Measurements from ENCODE around the gene SIPA1L3.

Gene SIPA1L3

GRCh38 chr19:37999309-38000213, 92.6 kb downstream of the SIPA1L3 start:
- H3K4me1 ChIP-seq (ENCODE audit: control insufficient read depth, insufficient read depth, low read length, poor library complexity, severe bottlenecking), result peaks cover 24% of the 10 kb centered on the region
- no peak overlapping the region for H3K4me3 ChIP-seq (ENCODE audit: extremely low read depth, insufficient read depth, low read length, poor library complexity, severe bottlenecking)
- H3K36me3 ChIP-seq (ENCODE audit: control insufficient read depth, insufficient read depth, low read length), result no peaks in the 10 kb centered on the region
- 95 to 96% methylated on average over 15 to 16 of the region's 20 CpGs for WGBS, 2 experiments (ENCODE audit: insufficient coverage in 2 of 2)
- H3K27ac ChIP-seq (ENCODE audit: low read depth, low read length, severe bottlenecking), result no peak overlapping the region
- H3K9me3 ChIP-seq (ENCODE audit: control insufficient read depth, low read length), result no peaks in the 10 kb centered on the region

- Histone ChIP-seq H3K9me3 (ENCODE audit: control insufficient read depth, low read length) (no peaks in the 10 kb centered on the region), H3K27ac (ENCODE audit: low read depth, low read length, severe bottlenecking) (no peak overlapping the region)
- 86 to 92% methylated on average over 2 to 3 of the region's 5 CpGs for WGBS, 2 experiments (ENCODE audit: insufficient coverage in 2 of 2)
Measured at GRCh38 chr19:38001158-38001781, 94.3 kb downstream of the SIPA1L3 start.

GRCh38 chr19:38003438-38004185, 96.6 kb downstream of the SIPA1L3 start:
- Histone ChIP-seq H3K4me3 (ENCODE audit: extremely low read depth, insufficient read depth, low read length, poor library complexity, severe bottlenecking) (peak overlapping the region; percentile 28), H3K9me3 (ENCODE audit: control insufficient read depth, low read length) (no peaks in the 10 kb centered on the region), H3K27ac (ENCODE audit: low read depth, low read length, severe bottlenecking) (peak overlapping the region; percentile 97), H3K36me3 (ENCODE audit: control insufficient read depth, insufficient read depth, low read length) (peaks cover 2% of the 10 kb centered on the region), H3K4me1 (ENCODE audit: control insufficient read depth, insufficient read depth, low read length, poor library complexity, severe bottlenecking) (peaks cover 33% of the 10 kb centered on the region)
- WGBS, 2 experiments (ENCODE audit: insufficient coverage in 2 of 2), result 15 to 20% methylated on average over 9 to 12 of the region's 18 CpGs

More at GRCh38 chr19:38001158-38001781, 94.3 kb downstream of the SIPA1L3 start:
- no peak overlapping the region for H3K4me3 ChIP-seq (ENCODE audit: extremely low read depth, insufficient read depth, low read length, poor library complexity, severe bottlenecking)
- H3K36me3 ChIP-seq (ENCODE audit: control insufficient read depth, insufficient read depth, low read length), result no peaks in the 10 kb centered on the region
- peaks cover 33% of the 10 kb centered on the region for H3K4me1 ChIP-seq (ENCODE audit: control insufficient read depth, insufficient read depth, low read length, poor library complexity, severe bottlenecking)

DNA sequence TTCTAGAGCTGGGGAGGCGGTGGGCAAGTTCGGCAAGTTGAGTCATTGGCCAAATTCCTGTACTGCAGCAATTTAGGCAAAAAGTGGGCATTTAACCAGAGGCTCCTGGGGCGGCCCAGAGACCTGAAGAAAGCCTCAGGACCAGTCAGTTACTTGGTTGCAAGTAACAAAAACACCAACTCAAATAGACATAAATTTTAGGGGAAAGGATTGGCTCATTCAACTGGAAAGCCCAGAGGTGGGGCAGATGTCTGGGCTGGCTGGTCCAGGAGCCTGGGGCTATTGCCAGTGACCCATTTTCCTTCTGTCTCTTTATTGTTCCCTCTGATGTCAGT, 97.1 kb downstream of the SIPA1L3 start:
- peaks cover 30% of the 10 kb centered on the region for H3K4me1 ChIP-seq (ENCODE audit: control insufficient read depth, insufficient read depth, low read length, poor library complexity, severe bottlenecking)
- 62 to 80% methylated on average over 1 to 2 of the region's 3 CpGs for WGBS, 2 experiments (ENCODE audit: insufficient coverage in 2 of 2)
- H3K36me3 ChIP-seq (ENCODE audit: control insufficient read depth, insufficient read depth, low read length), result peaks cover 3% of the 10 kb centered on the region
- peak overlapping the region; percentile 97 for H3K27ac ChIP-seq (ENCODE audit: low read depth, low read length, severe bottlenecking)
- peak overlapping the region; percentile 28 for H3K4me3 ChIP-seq (ENCODE audit: extremely low read depth, insufficient read depth, low read length, poor library complexity, severe bottlenecking)
- no peaks in the 10 kb centered on the region for H3K9me3 ChIP-seq (ENCODE audit: control insufficient read depth, low read length)

DNA sequence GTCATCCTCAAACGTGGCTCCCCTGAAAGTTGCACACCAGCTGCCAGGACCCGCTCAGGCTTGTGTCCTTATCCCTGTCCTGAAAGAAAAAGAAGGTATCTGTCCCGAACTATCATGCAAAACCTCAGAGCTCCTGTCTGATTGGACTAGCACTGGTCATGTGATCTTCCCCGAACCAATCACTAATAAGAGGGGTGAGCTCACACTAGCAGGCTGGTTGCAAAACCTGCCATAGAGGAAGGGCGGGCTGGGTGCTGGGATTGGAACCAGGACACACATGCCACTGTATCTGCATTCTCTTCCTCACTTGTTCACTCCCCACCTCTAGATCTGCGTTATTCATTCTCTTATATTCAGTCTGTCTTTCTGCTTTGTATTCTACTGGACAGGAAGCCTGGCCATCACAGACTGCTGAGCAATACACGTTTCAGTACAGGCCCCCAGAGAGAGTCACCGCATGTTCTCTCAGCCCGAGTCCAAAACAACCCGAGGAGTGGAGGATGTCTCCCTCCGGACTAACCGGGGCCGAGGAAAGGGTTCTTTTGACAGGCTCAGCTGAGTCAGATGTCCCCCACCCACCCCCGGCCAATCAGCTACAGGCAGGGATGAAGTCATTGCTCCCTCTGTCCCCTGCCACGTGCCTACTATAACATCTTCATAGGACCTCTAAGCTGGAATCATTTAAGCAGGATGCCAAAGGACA, 97.7 kb downstream of the SIPA1L3 start:
- Histone ChIP-seq H3K36me3 (ENCODE audit: control insufficient read depth, insufficient read depth, low read length) (peaks cover 3% of the 10 kb centered on the region), H3K9me3 (ENCODE audit: control insufficient read depth, low read length) (no peaks in the 10 kb centered on the region), H3K4me3 (ENCODE audit: extremely low read depth, insufficient read depth, low read length, poor library complexity, severe bottlenecking) (peak overlapping the region; percentile 28), H3K4me1 (ENCODE audit: control insufficient read depth, insufficient read depth, low read length, poor library complexity, severe bottlenecking) (peaks cover 25% of the 10 kb centered on the region), H3K27ac (ENCODE audit: low read depth, low read length, severe bottlenecking) (peak overlapping the region; percentile 97)
- WGBS, 2 experiments (ENCODE audit: insufficient coverage in 2 of 2), result 32 to 37% methylated on average over 11 to 13 of the region's 15 CpGs

DNA sequence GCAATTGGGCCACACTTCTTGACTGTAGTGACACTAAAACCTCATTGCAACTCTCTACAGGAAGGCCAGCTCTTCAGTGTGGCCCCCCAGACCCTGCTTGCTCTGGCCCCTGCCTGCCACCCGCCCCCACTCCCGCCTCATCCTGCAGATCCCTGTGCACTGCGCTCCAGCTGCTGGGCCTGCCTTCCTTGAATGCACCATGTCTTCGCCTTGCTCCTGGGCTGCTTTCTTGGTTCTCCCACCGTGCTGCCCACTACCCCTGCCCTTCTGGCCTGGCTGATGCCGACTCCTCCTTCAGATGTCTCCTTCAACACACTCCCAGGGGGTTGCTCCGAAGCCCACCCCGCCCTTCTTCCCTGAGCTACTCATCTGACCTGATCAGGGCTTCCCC, 98.2 kb downstream of the SIPA1L3 start:
- Histone ChIP-seq H3K4me1 (ENCODE audit: control insufficient read depth, insufficient read depth, low read length, poor library complexity, severe bottlenecking) (peaks cover 24% of the 10 kb centered on the region), H3K27ac (ENCODE audit: low read depth, low read length, severe bottlenecking) (peak overlapping the region; percentile 97), H3K36me3 (ENCODE audit: control insufficient read depth, insufficient read depth, low read length) (peaks cover 3% of the 10 kb centered on the region), H3K4me3 (ENCODE audit: extremely low read depth, insufficient read depth, low read length, poor library complexity, severe bottlenecking) (peak overlapping the region; percentile 28), H3K9me3 (ENCODE audit: control insufficient read depth, low read length) (no peaks in the 10 kb centered on the region)
- 77% methylated on average over 6 to 8 of the region's 8 CpGs for WGBS, 2 experiments (ENCODE audit: insufficient coverage in 2 of 2)

GRCh38 chr19:38006361-38007045, 99.5 kb downstream of the SIPA1L3 start:
- 90 to 92% methylated on average over 14 to 16 of the region's 20 CpGs for WGBS, 2 experiments (ENCODE audit: insufficient coverage in 2 of 2)
- H3K36me3 ChIP-seq (ENCODE audit: control insufficient read depth, insufficient read depth, low read length), result peaks cover 3% of the 10 kb centered on the region
- H3K27ac ChIP-seq (ENCODE audit: low read depth, low read length, severe bottlenecking), result no peak overlapping the region

GRCh38 chr19:38009650-38010242, 102.7 kb downstream of the SIPA1L3 start:
- Histone ChIP-seq H3K4me3 (ENCODE audit: extremely low read depth, insufficient read depth, low read length, poor library complexity, severe bottlenecking) (no peak overlapping the region), H3K9me3 (ENCODE audit: control insufficient read depth, low read length) (no peaks in the 10 kb centered on the region), H3K27ac (ENCODE audit: low read depth, low read length, severe bottlenecking) (no peak overlapping the region), H3K36me3 (ENCODE audit: control insufficient read depth, insufficient read depth, low read length) (peaks cover 3% of the 10 kb centered on the region), H3K4me1 (ENCODE audit: control insufficient read depth, insufficient read depth, low read length, poor library complexity, severe bottlenecking) (peaks cover 9% of the 10 kb centered on the region)
- WGBS, 2 experiments (ENCODE audit: insufficient coverage in 2 of 2), result 94 to 100% methylated on average over 8 to 9 of the region's 9 CpGs

More at GRCh38 chr19:38006361-38007045, 99.5 kb downstream of the SIPA1L3 start:
- Histone ChIP-seq H3K4me3 (ENCODE audit: extremely low read depth, insufficient read depth, low read length, poor library complexity, severe bottlenecking) (no peak overlapping the region), H3K4me1 (ENCODE audit: control insufficient read depth, insufficient read depth, low read length, poor library complexity, severe bottlenecking) (peaks cover 21% of the 10 kb centered on the region), H3K9me3 (ENCODE audit: control insufficient read depth, low read length) (no peaks in the 10 kb centered on the region)

DNA sequence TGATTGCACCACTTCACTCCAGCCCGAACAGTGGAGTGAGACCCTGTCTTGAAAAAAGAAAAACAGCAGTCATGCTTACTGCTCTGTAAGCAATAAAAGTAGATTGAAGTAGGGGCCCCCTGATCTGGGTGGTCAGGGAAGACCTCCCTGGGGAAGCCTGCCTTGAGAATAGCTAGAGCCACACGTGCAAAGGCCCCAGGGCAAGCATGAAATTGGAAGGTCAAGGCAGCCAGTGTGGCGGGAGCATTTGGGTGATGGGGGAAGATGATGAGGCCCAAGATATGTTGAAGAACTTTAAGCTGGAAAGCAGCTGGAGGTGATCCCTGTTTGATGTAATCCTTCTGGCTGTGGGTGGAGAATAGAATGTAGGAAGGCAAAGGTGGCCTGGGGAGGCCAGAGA, 104.4 kb downstream of the SIPA1L3 start:
- Histone ChIP-seq H3K9me3 (ENCODE audit: control insufficient read depth, low read length) (no peaks in the 10 kb centered on the region), H3K4me1 (ENCODE audit: control insufficient read depth, insufficient read depth, low read length, poor library complexity, severe bottlenecking) (no peaks in the 10 kb centered on the region), H3K27ac (ENCODE audit: low read depth, low read length, severe bottlenecking) (no peak overlapping the region), H3K4me3 (ENCODE audit: extremely low read depth, insufficient read depth, low read length, poor library complexity, severe bottlenecking) (no peak overlapping the region), H3K36me3 (ENCODE audit: control insufficient read depth, insufficient read depth, low read length) (peaks cover 3% of the 10 kb centered on the region)
- 96 to 100% methylated on average over 2 to 3 of the region's 3 CpGs for WGBS, 2 experiments (ENCODE audit: insufficient coverage in 2 of 2)
